Left colon (tissue), 2 donors: ENCODE data around the gene ZC3H8. TPM values are rescaled to one million over a fixed set of nuclear protein-coding genes. Genes with fewer than 3 reads are reported as not detected.

Experiments used
- ATAC-seq: fragments of 200-7000 bp; cut with Tn5 transposase; one replicate; pipeline ENCODE4 v1.9.1; 2020; ENCODE audit warnings: mild to moderate bottlenecking, moderate library complexity
- DNase-seq, 2 donors: peaks; one replicate each; pipeline ENCODE4 v3.0.0-alpha.2; 2020
- intact Hi-C, 2 donors: fragments of 100-400 bp; cut with DNase I in 1 of 2; cut with micrococcal nuclease in 1 of 2; formaldehyde crosslinking; loops; one replicate each; pipeline versions ENCODE4 v1.11.2 to v1.14.0; 2022; cut with DNase I, micrococcal nuclease
- total RNA-seq, 2 donors: library from RNA; stranded (reverse); fragmentation: NEBNext Ultra II Directional; extraction: Animal tissue kit (Norgen Biotek cat#: 25700); gene quantifications; one replicate each; pipeline ENCODE4 v1.2.1, GENCODE V29; 2021
- donor health status: DM: no; HTN: no; CAD: no.
- donor health status: DM: yes; HTN: yes; CAD: no.

Gene ZC3H8
- total RNA-seq, 2 donors from 2014 or later: 5.1 to 8.1 TPM

DNA sequence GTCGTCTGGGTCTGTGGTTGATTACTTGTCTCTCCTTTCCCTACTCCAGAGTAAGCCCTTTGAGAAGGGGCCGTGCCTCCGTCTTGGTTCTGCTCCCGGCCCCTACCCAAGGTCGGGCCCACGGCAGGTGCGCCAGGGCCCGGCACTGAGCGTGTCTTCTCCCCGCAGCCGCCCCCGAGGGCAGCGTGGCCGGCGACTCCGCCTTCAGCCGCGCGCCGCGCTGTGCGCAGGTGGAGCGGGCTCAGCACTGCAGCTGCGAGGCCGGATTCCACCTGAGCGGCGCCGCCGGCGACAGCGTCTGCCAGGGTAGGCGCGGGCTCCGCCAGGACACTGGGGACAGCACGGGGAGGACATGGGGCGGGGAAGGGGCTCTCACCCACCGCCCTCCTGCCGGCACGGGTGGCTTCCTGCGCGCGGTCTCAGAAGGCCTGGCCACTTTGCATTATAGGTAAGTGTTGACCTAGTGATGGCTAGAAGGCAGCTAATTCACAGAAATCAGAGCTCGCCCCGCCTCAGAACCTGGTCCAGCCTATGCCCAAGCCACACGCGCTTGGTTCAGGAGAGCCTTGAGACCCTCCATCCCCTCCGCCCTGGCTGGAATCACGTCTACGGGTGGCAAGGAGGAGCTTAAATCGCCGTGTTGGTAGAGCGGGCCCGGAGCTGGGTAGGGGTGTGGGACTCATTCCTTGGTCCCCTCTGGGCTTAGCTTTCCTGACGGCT is 73.1 kb downstream of the ZC3H8 start:
- DNase-seq: peak in 1 of 2 donors; percentile 28
- peak; percentile 74 for ATAC-seq
- intact Hi-C loops: no loop called here

DNA sequence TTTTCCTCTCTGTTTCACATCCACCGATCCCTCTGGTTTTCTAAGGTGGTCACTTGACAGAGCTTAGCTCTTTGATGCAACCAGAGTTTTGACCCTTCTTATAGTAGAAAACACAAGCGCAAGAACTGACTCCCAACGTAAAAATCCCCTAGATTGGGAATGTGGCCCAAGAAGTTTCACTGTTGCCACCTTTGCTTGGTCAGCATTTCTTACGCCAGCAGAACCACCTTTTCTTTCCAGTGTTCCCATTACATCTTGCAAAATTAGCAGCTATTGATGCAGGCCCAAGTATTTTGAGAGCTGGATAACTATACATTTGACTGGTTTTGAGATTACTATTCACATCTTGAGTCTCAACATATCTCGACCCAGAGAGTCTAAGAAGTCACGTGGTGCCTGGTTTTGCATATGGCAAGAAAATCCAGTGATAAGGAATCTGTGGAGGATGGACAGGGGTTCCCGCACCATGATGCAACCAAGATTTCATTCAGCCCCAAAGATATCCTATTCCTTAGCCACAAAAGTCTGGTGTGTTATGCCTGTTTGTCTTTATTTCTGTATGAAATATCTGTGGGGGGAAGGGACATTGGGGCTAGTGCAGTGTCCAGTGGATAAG is 78.8 kb downstream of the ZC3H8 start:
- DNase-seq: no peak
- intact Hi-C loops: no loop called here
- ATAC-seq: no peak

GRCh38 chr2:112175333-112175732 is 79.5 kb downstream of the ZC3H8 start:
- intact Hi-C loops: no loop called here
- ATAC-seq: no peak
- no peak for DNase-seq

DNA sequence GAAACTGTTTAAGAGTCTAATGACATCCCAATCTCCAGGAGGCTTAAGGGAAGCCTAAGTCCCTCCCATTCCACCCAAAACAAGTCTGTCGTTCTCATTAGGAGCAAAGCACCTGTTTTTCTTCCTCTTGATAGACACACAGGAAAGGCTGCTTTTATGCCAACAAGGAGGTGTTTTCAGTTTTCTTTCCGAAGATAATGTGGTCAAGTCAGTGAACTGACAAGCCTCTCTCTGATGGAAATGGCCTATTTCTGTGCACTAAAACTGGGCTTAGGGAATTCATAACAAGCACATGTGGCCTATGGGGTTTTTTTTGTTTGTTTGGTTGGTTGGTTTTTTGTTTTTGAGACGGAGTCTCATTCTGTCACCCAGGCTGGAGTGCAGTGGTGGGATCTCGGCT is 80.5 kb downstream of the ZC3H8 start:
- intact Hi-C loops: no loop called here
- no peak for ATAC-seq
- DNase-seq: no peak

GRCh38 chr2:112173646-112174319 is 81.1 kb downstream of the ZC3H8 start:
- DNase-seq (no peak), ATAC-seq (no peak)
- intact Hi-C loops: no loop called here

- intact Hi-C loops: no loop called here
- DNase-seq: no peak
- ATAC-seq: no peak
Measured at GRCh38 chr2:112170495-112170894, 84.3 kb downstream of the ZC3H8 start.

DNA sequence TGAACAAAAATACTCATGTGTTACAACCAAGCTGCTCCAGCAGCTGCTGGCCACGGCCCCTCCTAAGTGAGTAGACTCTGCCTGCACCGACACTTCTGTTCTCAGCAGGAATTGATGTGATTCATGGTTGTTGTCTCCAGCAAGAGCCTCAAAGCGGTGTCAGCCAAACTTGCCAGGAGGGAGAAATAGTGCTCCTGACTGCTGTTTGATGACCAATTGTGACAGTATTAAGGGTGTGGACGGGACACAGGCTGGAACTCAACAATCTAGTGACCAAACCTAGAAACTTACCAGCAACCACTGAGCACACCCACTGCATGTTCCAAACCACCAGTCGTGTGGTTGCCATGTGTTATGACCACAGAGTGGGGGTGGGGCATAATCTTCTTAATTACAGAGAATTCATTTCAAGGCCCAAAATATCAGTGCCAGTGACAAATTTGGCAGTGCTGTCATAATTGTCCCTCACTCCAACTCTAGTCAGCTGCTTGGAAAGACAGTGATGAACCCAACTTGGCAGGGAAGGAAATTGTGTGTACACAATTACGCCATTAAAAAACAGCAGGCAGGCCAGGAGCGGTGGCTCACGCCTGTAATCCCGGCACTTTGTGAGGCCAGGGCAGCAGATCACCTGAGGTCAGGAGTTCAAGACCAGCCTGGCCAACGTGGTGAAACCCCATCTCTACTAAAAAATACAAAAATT is 86.3 kb downstream of the ZC3H8 start:
- intact Hi-C loops: no loop called here
- DNase-seq: no peak
- no peak for ATAC-seq

- intact Hi-C loops: no loop called here
- ATAC-seq (no peak), DNase-seq (no peak)
Measured at GRCh38 chr2:112166806-112167499, 87.9 kb downstream of the ZC3H8 start.

- intact Hi-C loops: no loop called here
- ATAC-seq (no peak), DNase-seq (no peak)
Measured at GRCh38 chr2:112165296-112165695, 89.5 kb downstream of the ZC3H8 start.

DNA sequence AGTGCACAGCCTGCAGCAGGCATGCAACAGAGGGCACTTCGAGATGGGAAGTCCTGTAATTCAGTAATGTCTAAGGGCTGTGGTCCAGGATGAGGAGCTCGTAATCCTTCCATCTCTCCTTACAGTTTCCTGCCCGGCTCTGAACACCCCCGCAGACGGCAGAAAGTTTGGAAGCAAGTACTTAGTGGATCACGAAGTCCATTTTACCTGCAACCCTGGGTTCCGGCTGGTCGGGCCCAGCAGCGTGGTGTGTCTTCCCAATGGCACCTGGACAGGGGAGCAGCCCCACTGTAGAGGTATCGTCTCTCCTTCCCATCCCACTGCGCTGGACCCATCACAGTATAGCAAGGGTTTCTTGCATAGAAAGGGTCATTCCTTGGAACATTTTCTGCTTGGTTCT is 90.0 kb downstream of the ZC3H8 start:
- no peak for ATAC-seq
- DNase-seq: no peak
- intact Hi-C loops: no loop called here

DNA sequence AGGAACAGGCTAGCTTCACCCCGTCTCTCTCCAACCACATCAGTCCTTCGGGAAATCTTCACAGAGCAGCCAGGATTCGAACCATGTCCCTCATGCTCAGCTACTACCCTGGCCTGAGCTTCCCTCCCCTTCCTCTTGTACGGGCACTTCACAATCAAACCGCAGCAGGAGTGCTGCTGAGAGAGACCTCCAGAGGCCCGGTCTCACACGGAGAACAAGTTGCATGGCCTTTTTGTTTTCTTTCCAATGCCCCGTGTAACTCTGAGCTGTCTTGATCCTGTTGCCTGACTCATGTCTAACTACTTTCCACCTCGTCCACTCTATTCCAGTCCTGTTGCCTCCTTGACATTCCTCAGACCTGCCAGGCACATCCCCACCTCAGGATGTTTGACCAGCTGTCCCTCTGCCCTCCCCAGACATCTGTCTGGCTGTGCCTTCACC is 91.3 kb downstream of the ZC3H8 start:
- ATAC-seq (no peak), DNase-seq (no peak)
- intact Hi-C loops: no loop called here

- no peak for DNase-seq
- intact Hi-C loops: no loop called here
- no peak for ATAC-seq
Measured at GRCh38 chr2:112162956-112163355, 91.9 kb downstream of the ZC3H8 start.

- no peak for ATAC-seq
- no peak for DNase-seq
- intact Hi-C loops: no loop called here
Measured at GRCh38 chr2:112162341-112162740, 92.5 kb downstream of the ZC3H8 start.

Other genes starting within 250 kb of the ZC3H8 start
- 10 to 100 TPM; 72.6 to 81.3 TPM for gene TMEM87B, start 199.8 kb downstream of the ZC3H8 start, total RNA-seq
- 1 to 10 TPM in 1 of 2 donors, under 1 TPM in 1; 0.70 to 1.5 TPM for gene FBLN7, start 116.7 kb downstream of the ZC3H8 start, total RNA-seq
- 1 to 10 TPM; 5.5 to 9.6 TPM for gene ZC3H6, start 20.6 kb upstream of the ZC3H8 start, total RNA-seq
- gene RGPD8, start 178.6 kb upstream of the ZC3H8 start, total RNA-seq: 10 to 100 TPM; 10.7 to 11.4 TPM
- 10 to 100 TPM; 19.9 to 20.5 TPM for gene TTL, start 227.1 kb upstream of the ZC3H8 start, total RNA-seq